SIG-M5 (cell line): ENCODE data around the gene LDB3.
"Not testable (repeated sequence)": the region's sequence is repeated elsewhere in the genome, so short reads cannot be mapped to it uniquely, and the experiment has no call there.

Experiments used
- DNase-seq: peaks from one replicate; lab custom pipeline; 2025; lab: John Stamatoyannopoulos, UW

The LDB3 gene

DNA sequence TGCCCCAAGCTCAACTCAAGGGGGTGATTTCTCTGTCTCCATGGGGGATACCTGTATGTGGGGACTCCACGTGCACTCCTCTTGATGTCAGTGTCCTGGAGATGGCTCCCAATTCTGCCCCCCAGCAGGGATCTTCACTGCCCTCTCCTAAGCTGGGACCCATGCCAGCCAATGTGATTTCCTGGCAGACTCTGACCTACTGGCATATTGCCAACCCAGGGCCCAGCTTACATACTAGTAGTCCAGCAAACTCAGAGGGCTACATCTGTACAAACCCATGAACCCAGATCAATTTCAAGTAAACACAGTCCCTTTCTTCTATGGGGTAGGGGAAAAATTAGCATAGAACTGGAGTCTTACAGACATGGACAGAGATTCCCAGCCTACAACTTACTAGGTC lies 61.9 kb downstream of the LDB3 start:
- DNase-seq, result no peak

DNA sequence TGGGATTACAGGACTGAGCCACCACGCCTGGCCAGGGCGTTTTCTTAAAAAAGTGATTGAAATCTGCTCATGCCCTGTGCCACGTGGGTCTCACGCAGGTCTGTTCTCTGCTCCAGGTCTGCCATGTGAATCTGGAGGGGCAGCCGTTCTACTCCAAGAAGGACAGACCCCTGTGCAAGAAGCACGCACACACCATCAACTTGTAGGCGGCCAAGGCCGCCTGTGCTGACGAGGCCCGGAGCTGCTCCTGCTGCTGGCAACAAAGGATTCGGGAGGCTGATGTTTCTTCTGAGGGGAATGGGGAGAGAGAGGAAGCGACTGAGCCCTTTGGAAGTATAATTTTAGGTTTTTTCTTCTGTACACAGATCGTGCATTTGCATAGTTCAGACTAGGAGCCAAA lies 64.5 kb downstream of the LDB3 start:
- DNase-seq, result no peak

DNA sequence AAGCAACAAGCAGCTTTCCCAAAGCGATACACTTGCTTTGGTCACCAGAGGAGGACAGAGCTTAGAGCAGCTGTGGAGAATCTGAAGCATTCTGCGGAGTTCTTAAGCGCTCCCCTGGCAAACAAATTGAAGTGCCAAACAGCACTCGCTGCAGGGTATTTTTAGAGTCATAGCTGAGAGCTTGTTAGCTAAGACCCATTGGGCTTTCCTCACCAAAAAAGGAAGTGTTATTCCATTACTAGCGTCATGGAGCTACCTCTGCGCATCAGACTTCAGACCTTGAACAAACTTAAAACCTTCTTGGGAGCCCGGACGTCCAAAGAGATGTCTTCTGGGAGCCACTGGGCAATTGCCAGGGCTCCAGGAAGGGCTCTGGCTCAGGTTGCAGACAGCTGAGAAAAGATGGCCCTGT lies 65.0 kb downstream of the LDB3 start:
- no peak for DNase-seq

DNA sequence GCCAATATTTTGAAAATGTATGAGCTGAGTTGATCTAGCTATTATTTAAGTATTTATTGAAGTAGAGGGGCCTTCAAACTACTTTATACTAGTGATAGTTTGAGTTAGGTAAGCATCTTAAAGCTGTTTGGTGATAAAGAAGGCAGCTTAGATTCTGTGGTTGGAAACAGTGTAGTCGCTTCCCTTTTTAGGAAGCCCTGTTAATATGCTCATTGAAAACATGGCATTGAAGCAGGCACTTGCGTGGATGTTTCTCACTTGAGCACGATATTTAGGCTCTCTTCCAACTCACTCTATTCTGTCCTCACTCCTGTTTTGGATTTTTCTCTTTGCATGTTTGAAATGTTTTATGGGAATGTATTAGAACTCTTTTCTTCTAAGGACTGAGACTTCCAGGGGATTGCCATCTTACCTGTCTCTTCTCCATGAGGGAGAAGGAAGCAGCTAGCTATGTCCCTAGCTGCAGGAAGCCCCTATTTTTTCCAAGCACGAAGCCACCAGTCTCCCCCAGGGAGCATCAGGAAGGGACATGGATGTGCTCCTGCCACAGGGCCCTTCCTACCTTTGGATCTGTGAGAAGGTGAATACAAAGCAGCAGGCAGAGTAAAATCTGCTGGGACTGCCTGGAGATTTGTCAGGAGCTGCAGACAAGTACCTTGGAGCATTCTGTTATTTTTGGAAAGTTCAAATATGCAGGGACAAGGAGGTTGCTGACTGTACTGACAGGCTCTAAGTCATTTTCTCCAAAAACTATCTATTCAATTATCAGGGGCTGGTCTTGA lies 66.1 kb downstream of the LDB3 start:
- DNase-seq, result peak; percentile 15

DNA sequence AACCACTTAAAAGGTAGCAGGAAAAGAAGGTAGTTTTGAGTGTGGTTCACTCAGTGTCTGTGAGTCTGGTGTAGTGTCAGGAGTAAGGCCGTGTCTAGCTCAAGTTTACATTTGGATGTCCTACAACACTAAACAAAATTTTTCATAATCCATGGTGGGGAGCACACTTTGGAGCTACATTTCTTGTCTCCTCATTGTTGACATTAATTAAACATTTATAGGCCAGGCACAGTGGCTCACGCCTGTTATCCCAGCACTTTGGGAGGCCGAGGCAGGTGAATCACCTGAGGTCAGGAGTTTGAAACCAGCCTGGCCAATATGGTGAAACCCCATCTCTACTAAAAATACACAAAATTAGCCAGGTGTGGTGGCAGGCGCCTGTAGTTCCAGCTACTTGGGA lies 67.0 kb downstream of the LDB3 start:
- not testable (repeated sequence) for DNase-seq

DNA sequence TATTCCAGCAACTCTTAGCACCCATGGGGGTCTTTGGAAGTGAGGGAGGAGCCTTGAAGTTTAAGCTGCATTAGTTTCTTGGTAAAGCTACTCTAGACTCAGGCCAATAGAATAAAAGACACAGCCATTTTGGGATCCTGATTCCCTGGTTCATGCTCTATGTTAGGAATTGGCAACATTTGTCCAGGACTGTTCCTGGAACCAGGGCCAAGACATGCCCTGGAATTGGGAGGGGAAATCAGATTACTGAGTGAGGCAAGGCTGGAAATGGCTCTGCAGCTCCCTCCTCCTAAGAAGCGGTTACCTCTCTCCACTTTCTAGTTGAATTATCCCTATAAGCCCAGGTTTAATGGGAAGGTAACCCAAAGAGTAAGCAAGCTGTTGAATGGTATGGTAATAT lies 73.9 kb downstream of the LDB3 start:
- DNase-seq, result no peak

DNA sequence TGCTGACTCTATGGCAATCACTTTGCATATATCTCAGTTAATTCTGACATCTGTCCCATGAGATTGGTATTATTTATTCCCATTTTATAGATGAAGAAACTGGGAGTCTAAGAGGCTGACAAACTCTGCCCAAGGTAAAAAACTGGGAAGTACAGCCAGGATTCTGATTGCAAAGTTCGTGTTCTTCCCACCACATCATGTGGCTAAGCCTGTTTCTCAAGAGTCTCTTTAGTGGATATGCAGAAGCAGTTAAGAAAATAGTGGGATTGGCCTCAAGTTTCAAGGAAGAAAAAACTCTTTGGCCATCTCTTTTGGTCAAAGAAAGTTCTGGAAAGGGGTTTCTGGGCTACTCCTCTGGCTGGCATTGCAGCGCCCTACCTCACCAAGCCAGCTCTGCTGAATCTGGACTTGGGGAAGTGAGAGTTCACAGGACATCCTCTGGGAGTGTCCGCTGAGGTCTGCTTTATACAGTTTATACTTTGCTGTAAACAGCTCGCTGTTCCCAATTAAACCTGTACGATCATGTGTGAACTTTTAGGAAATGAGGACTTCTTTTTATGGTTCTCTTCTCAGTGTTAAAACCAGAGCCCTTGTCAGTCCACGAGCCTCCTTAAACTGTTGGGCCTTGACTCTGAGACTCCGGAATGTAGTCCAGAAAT lies 75.9 kb downstream of the LDB3 start:
- no peak for DNase-seq

DNA sequence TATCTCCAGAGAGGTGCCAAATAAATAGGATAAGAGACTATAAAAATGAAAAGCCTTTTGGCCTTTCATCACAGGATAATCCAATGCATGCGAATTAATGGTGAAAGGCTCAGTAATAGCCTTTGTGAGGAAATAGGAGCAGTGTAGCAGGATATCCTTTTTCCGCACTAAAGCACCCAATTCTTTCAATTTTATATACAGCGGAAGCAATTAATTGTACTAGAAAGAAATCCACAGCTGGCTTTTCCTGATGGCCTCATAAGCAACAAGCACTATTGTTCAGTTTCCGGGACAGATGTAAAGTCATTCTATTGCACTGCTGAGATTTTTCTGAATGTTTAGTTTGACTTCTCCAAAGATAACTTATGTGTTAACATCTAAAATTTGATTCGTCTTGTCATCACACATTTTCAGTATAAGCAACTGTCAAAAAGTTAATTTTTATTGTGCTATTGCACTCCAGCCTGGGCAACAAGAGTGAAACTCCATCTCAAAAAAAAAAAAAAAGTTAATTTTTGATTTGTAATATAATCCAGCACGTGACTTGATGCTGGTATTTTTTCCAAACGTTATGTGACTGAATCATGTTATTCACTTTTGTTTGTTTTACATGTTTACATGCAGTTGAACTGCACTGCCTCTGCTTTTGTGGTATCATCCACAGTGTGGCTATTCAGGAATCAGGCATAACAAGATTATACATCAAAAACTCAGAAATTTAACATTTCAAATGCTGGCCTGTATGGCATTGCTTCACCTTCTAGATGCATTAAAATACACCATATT lies 79.7 kb downstream of the LDB3 start:
- no peak for DNase-seq

DNA sequence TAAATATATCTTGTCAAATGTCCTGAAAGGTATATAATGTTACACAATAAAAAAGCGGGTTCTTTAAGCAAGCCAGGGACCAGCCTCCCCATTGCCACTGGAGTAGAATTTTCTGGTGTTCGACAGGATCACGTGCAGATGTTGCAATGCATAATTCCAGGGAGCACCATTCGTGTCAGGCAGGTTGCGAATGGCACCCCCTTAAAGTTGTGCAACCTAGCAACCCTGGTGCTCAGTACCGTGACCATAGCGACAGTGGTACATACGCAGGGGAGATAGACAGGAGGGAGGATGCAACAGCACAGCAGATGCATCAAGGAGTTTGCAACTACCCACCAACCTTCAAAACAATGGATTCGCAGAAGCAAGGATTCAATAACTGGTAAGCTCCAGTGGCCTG lies 81.5 kb downstream of the LDB3 start:
- DNase-seq, result no peak

DNA sequence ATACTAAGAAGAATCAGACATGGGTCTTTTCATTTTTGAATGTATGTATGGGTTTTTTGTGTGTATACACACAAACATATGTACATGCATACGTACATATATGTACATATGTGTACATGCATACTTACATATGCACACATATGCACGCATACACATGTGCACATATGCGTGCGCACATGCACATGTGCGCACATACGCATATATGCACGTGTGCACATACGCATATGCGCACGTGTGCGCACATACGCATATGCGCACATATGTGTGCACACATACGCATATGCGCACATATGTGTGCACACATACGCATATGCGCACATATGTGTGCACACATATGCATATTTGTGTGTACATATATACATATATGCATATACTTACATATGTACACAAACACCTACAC lies 83.2 kb downstream of the LDB3 start:
- DNase-seq, result no peak

DNA sequence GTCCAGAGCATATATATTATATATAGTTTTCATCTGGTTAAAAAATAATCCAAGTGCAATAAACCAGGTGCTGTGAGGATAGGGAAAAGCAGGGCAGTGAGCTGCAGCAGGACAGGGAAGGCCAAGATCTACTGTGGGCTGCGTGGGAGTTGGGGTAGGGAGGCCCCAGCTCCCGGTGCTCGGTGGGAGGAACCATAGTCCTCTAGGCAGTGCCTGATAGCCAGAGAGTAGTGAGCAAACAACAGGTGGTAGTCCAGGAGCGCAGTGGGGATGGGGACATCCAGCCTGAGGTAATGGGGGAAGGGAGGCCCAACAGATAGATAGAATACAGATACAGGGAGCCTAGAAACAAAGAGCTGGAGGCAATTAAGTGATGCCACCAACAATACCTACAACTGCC lies 84.0 kb downstream of the LDB3 start:
- no peak for DNase-seq

DNA sequence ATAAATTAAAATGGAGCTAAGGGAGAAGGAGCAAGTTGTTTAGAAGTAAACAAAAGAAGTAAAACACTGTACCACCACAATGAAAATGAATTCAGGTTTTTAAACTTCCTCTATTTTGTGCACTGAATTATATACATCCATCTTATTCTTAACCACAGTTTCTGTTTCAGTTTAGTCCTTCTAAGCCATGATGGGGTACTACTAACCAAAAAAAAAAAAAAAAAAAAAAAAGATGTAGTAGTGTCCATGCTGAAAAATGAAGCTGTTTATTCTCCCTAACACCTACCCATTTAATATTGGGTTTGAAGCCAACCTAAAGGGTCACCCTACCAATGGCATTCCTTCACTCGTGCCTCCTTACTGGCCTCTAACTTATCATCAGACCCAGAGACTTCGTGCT lies 84.7 kb downstream of the LDB3 start:
- DNase-seq, result no peak

DNA sequence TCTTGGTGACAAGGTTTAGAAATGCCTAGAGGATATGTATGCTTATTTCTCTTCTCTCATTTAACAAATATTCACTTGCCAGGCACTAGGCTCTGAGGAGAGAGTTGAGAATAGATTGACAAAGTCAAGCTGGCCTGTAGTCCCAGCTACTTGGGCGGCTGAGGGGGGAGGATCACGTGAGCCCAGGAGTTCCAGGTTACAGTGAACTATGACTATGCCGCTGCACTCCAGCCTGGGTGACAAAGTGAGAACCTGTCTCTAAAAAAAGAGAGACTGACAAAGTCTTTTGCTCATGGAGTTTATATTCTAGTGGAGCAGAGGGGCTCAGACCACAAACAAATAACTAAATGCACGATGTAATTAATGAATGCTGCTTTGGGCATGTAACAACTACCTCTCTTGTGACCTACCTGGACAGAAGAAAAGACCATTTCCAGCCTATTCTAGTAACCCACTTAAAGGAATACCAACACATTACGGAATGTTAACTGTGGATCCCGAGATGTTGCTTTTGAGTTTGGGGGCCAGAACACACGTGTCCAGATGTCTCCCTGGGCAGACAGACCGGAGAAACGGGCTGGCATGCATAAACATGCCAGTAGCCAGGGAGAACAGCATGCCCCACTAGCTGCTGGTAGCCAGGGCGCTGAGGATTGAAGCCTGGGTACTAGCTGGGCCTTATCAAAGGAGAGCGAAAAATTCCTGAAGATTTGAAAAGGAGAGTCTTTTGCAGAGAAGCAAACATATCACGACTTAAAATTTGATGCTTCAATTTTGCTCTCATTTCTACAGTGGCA lies 85.5 kb downstream of the LDB3 start:
- no peak for DNase-seq

DNA sequence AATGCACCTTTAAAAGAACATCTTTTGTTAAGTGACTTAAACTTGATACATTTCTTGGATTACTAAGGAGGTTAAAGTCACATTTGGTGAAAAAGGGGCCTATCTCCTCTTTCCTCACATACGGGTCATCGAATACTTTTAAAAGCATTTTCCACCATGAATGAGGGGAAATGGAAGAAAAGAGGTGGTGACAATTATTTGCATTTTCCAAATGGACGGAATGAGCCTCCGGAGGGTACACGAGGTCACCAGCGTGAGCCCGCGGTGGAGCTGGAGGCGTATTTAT lies 87.1 kb downstream of the LDB3 start:
- DNase-seq, result no peak

DNA sequence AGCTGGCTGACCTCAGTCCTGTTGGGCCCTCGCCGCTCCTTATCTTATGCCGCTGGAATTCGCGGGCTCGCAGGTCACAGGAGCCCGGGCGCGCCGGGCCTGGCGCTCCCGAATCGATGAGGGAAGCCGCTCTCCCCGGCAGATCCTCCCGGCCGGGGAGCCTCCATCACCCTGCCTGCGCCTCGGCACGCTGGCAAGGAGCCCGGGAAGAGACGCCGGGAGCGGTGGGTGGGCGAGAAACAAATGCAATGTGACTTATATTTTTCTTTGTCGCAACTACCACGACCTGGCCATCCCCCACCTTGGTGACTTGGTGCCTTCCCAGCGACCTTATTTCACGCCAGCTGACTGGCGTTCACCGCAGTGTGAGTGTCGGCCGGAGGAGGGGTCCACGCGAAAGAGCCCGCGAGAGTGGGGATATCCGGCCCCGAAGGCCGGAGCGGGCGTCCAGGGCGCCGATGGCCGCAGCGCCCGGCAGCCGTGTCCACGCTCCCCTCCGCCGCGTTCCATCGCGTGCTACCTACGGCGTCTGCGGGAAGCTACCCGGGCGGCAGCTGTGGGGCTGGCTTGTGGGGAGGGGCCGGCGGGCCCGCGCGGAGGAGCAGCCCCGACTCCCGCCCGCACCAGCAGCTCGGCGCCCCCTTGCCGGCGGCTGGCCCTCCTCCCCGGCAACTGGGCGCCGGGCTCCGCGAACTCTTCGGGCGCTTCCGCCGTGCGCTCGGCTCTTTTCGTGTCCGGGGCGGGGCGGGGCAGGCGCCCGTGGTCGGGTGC lies 87.6 kb downstream of the LDB3 start:
- DNase-seq, result peak; percentile 8

DNA sequence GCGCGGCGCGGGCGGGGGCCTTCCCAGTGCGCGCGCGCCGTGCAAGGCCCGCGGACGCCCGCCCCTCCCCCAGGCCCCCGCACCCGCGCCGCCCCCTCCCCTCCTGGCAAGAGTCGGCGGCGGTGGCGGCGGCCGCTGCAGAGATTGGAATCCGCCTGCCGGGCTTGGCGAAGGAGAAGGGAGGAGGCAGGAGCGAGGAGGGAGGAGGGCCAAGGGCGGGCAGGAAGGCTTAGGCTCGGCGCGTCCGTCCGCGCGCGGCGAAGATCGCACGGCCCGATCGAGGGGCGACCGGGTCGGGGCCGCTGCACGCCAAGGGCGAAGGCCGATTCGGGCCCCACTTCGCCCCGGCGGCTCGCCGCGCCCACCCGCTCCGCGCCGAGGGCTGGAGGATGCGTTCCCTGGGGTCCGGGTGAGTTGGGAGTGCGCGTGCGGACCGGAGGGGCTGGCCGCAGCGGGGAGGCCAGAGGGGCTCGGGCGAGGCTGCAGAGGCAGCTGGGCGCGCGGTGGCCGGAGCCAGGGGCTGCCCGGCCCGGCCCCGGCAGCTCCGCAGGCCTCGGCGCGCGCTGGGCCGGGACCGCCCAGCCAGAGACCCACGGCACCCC lies 88.3 kb downstream of the LDB3 start, which contains the start of gene BMPR1A:
Gene BMPR1A, plus strand, starts transcription at position 109 of the 602 bp plus-strand sequence. CDS start 119,400 bp downstream, outside the sequence.
- DNase-seq, result no peak

DNA sequence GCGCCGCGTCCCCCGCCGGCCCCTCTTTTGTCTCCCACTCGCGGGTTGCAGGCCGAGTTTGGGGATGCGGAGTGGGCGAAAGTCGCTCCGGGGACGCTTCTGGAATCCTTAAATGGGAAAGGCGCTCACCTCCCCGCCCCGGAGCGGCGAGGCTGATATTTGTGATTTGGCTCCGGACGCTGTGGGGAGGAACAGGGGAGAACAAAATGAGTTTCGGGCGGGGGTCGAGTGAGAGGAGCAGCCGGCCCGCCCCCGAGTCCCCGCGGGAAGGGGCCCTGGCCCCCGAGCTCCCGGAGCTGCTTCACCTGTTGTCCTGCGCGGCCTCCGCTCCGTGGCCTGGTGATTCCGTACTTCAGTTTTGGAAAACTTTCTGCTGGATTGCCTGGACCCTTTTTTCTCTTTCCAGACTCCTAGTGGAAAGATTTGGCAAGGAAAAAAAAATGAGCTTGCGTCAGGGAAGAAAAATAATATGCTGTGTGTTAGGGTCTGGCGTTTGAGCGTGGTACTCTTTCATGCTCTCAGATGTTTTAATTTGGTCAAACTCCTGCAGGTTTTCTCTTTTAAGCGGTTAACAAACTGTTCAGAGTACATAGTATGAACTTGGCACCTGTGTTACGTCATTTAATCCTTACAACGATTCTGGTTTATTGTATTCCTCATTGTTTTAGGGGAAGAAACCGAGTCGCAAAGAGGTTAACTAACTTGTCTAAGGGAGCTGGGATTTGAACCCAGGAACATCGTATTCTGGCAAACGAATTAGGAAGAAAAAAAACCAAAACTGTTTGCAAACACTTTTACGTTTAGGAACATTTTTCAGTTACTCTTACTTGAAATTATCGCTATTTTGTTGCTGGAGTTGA lies 89.0 kb downstream of the LDB3 start:
- no peak for DNase-seq

DNA sequence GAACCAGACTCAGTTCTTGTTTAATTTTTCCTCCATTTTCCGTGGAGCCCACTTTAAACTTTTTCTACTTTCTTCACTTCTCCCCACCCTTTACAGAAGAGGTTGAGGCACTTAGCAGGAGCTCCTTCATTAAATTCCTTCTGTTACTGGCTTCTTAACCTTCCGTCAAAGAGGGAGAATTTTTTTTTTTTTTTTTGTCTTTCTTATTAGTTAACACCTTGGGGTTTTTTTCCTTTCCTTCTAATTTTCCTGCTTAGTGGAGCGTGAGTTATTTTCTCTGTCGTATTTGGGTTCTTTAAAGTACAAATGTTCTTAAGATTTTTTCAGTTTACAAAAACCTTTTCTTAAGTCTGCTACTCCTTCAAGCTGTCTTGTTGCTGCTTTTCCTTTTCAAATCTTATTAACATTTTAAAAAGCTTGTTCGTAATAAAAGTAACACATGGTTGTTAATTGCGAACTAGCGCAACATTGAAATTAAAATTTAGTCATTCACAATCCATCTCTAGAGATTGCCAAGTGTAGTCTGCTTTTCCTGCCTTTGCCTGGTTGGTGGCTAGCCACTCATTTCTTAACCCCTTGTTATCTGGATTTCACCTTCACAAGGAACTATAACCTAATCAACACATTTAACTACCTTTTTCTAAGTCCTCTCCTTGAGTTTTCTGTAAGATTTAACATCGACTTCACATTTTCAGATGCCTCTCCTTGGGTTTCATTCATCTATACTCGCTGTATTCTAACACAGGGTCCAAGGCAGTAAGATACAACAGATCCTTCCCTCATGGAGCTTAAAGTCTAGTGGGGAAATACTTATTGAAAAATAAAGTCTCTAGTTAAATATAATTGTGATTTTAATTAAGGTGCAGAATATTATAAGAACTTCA lies 90.1 kb downstream of the LDB3 start:
- DNase-seq, result no peak

DNA sequence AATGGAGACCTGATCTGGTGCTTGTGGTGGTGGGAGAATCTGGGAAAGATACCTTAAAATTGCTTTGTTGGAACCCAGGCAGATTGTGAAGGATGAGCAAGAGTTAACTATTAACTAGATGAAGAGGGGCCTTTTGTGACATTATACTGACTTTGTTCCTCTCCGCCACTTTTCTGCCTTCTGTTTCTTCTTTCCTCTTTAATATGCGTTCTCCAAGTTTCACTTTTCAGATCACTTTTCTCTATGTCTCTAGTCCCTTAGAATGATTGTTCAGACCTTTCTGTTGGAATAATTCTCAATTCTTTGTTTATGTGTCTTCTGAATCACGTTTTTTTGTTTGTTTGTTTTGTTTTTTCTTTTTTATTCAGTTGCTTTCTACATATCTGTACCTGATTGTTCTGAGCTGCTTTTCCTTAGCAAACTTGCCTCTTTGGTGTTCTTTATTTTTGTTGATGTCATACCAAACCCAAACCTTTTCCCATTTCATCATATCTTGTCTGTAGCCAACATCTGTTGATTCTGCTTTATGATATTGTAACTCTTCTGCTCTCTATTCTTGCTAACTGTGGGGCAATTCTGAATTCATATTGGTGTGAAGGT lies 90.9 kb downstream of the LDB3 start:
- no peak for DNase-seq
